D721Med (cell line): ENCODE measurements around the gene KCNJ10.
"Not testable (repeated sequence)": the region's sequence is repeated elsewhere in the genome, so short reads cannot be mapped to it uniquely, and the experiment has no call there.

Experiments used
- DNase-seq: peaks from one replicate; pipeline ENCODE4 v3.0.0; 2011; ENCODE audit warnings: low spot score; ENCODE audit not compliant: insufficient read length
- FAIRE-seq: peaks from 2 replicates; lab custom pipeline; 2011; peaks lifted over from hg19 to GRCh38; lab: Jason Lieb, UNC
- TF ChIP-seq, protein P1 (sequence below): IDR thresholded peaks from 2 replicates; pipeline ENCODE4 v1.5.1; 2012; ENCODE audit warnings: mild to moderate bottlenecking, control low read depth; ENCODE audit not compliant: insufficient read depth; ENCODE audit errors: missing control alignments

Gene KCNJ10

DNA sequence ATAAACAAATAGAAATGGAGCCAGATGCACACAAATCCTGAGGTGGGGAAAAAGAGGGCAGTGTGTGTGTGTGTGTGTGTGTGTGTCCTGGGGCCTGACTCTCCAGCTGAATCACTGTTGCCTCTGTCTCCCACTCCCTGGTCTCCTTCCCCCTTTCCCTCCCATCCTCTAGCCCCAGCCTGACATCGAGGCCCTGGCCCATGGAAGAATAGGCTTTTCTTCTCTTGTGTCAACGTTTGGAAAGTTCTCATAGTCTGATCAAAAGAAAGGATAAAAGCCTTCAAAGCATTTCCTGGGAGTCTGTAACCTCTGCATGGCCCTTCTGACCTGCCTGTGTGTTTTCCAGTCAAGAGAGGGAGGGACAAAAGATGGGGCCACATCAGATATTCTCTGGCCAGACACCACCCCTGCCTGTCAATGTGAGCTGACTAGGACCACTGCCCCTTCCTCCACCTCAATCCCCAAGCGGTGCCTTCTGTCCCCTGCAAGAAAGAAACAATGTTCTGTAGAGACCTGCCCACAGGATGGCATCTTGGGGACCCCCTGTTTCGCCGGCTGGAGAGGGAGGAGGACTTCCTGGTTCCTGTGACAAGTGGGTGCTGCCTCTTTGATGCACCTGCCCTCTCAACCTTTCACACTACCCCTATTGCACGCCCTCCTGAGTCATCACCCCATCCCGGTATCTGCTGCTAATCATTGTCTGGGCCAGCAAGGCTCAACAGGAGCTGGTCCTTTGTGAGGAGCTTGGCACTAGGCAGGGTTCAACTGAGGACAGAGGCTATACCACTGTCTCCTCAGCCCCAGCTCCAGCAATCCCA lies 16.2 kb downstream of the KCNJ10 start:
- no peak for DNase-seq
- TF ChIP-seq, protein P1, sequence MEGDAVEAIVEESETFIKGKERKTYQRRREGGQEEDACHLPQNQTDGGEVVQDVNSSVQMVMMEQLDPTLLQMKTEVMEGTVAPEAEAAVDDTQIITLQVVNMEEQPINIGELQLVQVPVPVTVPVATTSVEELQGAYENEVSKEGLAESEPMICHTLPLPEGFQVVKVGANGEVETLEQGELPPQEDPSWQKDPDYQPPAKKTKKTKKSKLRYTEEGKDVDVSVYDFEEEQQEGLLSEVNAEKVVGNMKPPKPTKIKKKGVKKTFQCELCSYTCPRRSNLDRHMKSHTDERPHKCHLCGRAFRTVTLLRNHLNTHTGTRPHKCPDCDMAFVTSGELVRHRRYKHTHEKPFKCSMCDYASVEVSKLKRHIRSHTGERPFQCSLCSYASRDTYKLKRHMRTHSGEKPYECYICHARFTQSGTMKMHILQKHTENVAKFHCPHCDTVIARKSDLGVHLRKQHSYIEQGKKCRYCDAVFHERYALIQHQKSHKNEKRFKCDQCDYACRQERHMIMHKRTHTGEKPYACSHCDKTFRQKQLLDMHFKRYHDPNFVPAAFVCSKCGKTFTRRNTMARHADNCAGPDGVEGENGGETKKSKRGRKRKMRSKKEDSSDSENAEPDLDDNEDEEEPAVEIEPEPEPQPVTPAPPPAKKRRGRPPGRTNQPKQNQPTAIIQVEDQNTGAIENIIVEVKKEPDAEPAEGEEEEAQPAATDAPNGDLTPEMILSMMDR: no peak
- FAIRE-seq: no peak

DNA sequence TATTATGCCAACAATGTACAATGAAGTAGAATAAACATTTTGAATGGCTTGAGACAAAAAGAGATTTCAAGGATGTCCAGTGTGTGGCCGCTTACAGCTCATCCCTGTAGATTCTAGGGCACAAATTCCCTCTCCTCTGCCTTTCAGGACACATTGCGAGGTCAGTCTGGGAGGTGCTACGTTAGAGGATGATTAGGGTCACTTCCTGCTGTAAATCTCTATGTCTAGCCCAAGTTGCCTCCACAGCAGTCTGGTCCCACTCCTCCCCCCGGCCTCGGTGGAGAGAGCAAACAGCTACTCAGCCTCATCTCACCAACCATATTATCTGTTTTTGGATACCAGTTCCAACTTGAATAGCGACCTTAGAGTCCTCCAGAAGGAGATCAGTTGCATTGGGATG lies 17.0 kb downstream of the KCNJ10 start:
- DNase-seq (no peak), FAIRE-seq (no peak)
- TF ChIP-seq, protein P1: no peak

DNA sequence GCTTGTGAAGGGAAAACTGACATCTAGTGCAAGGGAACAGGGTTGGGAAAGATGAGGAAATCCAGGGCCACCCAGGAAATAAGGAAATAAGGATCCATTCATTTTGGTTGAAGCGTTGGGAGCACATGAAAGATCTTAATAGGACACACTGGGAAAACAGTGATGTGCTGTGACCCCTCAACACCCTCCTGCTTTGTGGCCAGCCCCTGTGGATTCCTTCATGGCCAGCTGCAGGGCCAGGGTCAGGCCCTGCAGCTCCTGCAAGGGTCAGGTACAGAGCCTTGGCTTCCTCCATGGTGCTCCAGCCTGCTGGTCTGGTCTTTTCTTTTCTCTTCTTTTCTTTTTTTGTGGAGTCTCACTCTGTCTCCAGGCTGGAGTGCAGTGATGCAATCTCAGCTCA lies 19.3 kb downstream of the KCNJ10 start:
- FAIRE-seq (no peak), DNase-seq (no peak)
- TF ChIP-seq, protein P1: no peak

DNA sequence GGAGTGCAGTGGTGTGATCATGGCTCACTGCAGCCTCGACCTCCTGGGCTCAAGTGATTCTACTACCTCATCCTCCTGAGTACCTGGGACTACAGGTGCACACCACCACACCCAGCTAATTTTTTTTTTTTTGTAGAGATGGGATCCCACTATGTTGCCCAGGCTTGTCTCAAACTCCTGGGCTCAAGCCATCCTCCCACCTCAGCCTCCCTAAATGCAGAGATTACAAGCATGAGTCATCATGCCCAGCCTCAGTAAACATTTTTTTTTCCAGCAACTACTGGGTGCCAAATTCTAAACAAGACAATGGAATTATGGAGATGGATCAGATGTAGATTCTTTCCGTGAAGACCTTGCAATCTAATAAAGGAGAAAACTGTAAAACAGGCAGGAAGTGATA lies 19.8 kb downstream of the KCNJ10 start:
- FAIRE-seq, DNase-seq: not testable (repeated sequence)

DNA sequence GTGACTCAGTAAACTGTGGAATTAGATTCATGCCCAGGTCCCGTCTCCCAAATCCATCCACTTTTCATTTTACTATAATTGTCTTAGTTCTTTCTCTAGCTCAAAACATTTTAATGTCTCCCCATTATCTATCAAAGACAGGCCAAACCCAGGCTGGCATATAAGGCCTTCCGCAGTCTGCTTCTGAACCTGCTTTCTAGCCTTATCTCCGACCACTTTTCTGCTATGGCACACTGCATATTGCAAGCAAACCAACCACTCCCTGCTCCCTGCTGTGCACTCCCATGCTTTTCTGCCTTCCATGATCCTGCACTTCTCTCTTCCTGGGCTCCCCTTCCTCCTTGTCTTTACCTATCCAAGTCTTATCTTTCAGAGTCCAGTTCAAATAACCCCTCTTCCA lies 20.9 kb downstream of the KCNJ10 start:
- FAIRE-seq (no peak), DNase-seq (no peak)
- TF ChIP-seq, protein P1: no peak

DNA sequence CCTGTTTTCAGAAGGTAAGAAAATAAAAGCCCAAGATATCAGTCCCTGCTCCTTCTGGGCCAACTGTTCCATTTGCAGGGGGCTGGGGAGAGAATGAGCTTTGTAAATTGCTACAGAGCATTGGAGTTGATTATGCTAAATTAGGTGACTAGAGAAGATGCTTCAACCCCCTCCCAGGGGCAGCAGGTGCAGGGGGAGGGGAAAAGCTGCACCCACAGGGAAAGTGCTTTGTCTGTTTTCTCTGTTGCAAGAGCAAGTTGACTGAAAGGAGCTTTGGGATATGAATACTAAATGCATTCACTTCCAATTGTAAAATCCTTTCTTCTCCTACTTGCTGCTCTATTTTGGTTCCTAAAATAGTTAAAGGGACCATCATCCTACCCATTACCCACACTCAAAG lies 21.6 kb downstream of the KCNJ10 start:
- FAIRE-seq (no peak), DNase-seq (no peak)
- TF ChIP-seq, protein P1: no peak

DNA sequence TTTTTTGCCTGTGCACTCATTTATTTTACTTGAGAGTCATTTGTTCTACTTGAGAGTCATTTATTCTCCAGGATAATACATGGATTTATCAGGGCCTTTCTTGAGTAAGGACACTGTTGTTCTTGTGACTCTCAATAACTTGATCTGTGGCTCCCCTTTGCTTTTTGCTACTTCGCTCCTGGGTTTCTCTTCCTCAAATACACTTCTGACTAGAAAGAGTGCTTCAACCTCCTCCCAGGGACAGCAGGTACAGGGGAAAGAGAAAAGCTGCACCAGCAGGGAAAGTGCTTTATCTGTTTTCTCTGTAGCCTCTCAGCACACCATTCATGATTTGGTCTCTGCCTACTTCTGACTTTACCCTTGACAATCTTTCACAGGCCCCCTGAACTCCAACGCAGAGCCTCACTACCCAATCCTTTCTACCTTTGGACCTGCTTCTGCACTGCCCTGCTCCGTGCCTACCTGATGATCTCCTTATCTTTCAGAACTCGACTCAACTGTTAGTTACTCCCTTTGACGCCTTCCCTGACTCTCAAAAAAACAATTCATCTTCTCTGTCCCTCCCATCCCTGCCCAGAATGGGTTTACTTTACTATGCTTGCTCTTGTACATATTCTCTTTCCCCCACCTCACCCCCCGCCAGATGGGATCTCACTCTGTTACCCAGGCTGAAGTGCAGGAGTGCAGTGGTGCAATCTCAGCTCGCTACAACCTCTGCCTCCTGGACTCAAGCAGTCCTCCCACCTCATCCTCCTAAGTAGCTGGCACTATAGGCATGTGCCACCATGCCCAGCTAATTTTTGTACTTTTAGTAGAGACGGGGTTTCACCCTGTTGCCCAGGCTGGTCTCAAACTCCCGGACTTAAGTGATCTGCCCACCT lies 22.6 kb downstream of the KCNJ10 start:
- TF ChIP-seq, protein P1: no peak
- DNase-seq (no peak), FAIRE-seq (no peak)
